PC-9 (cell line): ENCODE measurements around the gene TTR.

Source experiments
- CTCF ChIP-seq: fragments of 200-600 bp; sonication (generic); conservative IDR thresholded peaks from 2 replicates; pipeline ENCODE4 v1.6.1; 2017; ENCODE audit warnings: mixed run types, antibody characterized with exemption, mild to moderate bottlenecking, moderate library complexity
- EZH2 ChIP-seq: fragments of 200-600 bp; sonication (generic); IDR thresholded peaks from 2 replicates; pipeline ENCODE4 v1.8.0; 2017; ENCODE audit warnings: antibody characterized with exemption, low read depth

GRCh38 chr18:31592506-31593157, 955 bp downstream of the TTR start:
- no peak for TF ChIP-seq CTCF
- TF ChIP-seq EZH2, result no peak
